ENCODE measurements around the gene FNTB. TPM values are rescaled to one million over a fixed set of nuclear protein-coding genes. Genes with fewer than 3 reads are reported as not detected.

The FNTB gene
- total RNA-seq, 2 donors from 2014 or later, result 23.5 to 46.2 TPM

GRCh38 chr14:64944861-64945260, 41.8 kb upstream of the FNTB start:
- no peak for TF ChIP-seq CTCF (IDR thresholded peaks at IDR 0.05)
- TF ChIP-seq POLR2AphosphoS5 (IDR thresholded peaks at IDR 0.05), result no peak
- TF ChIP-seq POLR2A (IDR thresholded peaks at IDR 0.05), result no peak
- intact Hi-C loops (cut with DNase I), result no loop called here
- H3K9me3 ChIP-seq, result no peaks in the 10 kb centered on the region
- H3K27ac ChIP-seq, result no peak overlapping the region
- no peaks in the 10 kb centered on the region for H3K27me3 ChIP-seq (replicated peaks; ENCODE audit: insufficient read depth)
- WGBS, result 96% methylated on average over 4 of the region's 4 CpGs
- H3K4me1 ChIP-seq (replicated peaks), result no peaks in the 10 kb centered on the region
- no peak for DNase-seq (ENCODE audit: low spot score)
- no peak overlapping the region for H3K4me3 ChIP-seq
- H3K36me3 ChIP-seq, result no peaks in the 10 kb centered on the region

- WGBS, result 91% methylated on average over 12 of the region's 12 CpGs
- intact Hi-C loops (cut with DNase I), result no loop called here
- DNase-seq (ENCODE audit: low spot score), result no peak
Measured at GRCh38 chr14:64945431-64946178, 41.1 kb upstream of the FNTB start.

GRCh38 chr14:64946310-64947045, 40.2 kb upstream of the FNTB start:
- no peak for DNase-seq (ENCODE audit: low spot score)

More at GRCh38 chr14:64945431-64946178, 41.1 kb upstream of the FNTB start:
- H3K4me1 ChIP-seq (replicated peaks), result no peaks in the 10 kb centered on the region
- no peaks in the 10 kb centered on the region for H3K27me3 ChIP-seq (replicated peaks; ENCODE audit: insufficient read depth)
- TF ChIP-seq POLR2AphosphoS5 (IDR thresholded peaks at IDR 0.05), result no peak
- TF ChIP-seq CTCF (IDR thresholded peaks at IDR 0.05), result no peak
- TF ChIP-seq POLR2A (IDR thresholded peaks at IDR 0.05), result no peak
- no peak overlapping the region for H3K27ac ChIP-seq
- no peak overlapping the region for H3K4me3 ChIP-seq
- no peaks in the 10 kb centered on the region for H3K9me3 ChIP-seq
- no peaks in the 10 kb centered on the region for H3K36me3 ChIP-seq

GRCh38 chr14:64947710-64948611, 38.7 kb upstream of the FNTB start:
- no peak for DNase-seq (ENCODE audit: low spot score)
- H3K4me1 ChIP-seq (replicated peaks), result no peaks in the 10 kb centered on the region
- H3K27ac ChIP-seq, result no peak overlapping the region
- intact Hi-C loops (cut with DNase I), result no loop called here
- 86% methylated on average over 26 of the region's 28 CpGs for WGBS
- no peaks in the 10 kb centered on the region for H3K27me3 ChIP-seq (replicated peaks; ENCODE audit: insufficient read depth)
- no peak for TF ChIP-seq CTCF (IDR thresholded peaks at IDR 0.05)
- no peak for TF ChIP-seq POLR2AphosphoS5 (IDR thresholded peaks at IDR 0.05)
- TF ChIP-seq POLR2A (IDR thresholded peaks at IDR 0.05), result no peak
- no peak overlapping the region for H3K4me3 ChIP-seq
- H3K36me3 ChIP-seq, result peaks cover 0 to 3% of the 10 kb centered on the region in 2 donors
- no peaks in the 10 kb centered on the region for H3K9me3 ChIP-seq

More at GRCh38 chr14:64946310-64947045, 40.2 kb upstream of the FNTB start:
- intact Hi-C loops (cut with DNase I), result no loop called here
- H3K9me3 ChIP-seq, result no peaks in the 10 kb centered on the region
- H3K27me3 ChIP-seq (replicated peaks; ENCODE audit: insufficient read depth), result no peaks in the 10 kb centered on the region
- TF ChIP-seq CTCF (IDR thresholded peaks at IDR 0.05) (no peak), POLR2AphosphoS5 (IDR thresholded peaks at IDR 0.05) (no peak), POLR2A (IDR thresholded peaks at IDR 0.05) (no peak)
- H3K4me3 ChIP-seq, result no peak overlapping the region
- WGBS, result 87% methylated on average over 6 of the region's 6 CpGs
- no peak overlapping the region for H3K27ac ChIP-seq
- no peaks in the 10 kb centered on the region for H3K4me1 ChIP-seq (replicated peaks)
- H3K36me3 ChIP-seq, result no peaks in the 10 kb centered on the region
